NCI-H510A (cell line): ENCODE results near the gene GDAP1L1.

Experiments used
- DNase-seq: peaks from one replicate; lab custom pipeline; 2025; lab: John Stamatoyannopoulos, UW

The GDAP1L1 gene

DNA sequence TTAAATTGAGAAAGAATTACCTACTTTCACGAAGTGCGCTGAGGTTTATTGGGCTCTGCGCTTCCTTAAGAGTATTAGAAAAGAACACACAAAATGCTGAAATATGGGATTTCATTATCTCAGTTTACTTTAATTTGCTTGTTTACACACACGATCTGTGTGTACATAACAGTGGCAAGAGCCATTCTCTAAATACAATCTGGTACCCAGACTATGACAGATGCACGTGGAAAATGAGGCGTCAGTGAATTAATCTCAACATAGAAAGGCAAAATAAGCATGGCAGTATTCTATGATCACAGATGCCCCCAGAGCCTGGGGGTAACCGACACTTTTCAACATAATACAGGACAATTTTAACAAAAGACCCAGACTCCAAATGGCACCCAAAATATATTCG lies 55.6 kb downstream of the GDAP1L1 start:
- no peak for DNase-seq

DNA sequence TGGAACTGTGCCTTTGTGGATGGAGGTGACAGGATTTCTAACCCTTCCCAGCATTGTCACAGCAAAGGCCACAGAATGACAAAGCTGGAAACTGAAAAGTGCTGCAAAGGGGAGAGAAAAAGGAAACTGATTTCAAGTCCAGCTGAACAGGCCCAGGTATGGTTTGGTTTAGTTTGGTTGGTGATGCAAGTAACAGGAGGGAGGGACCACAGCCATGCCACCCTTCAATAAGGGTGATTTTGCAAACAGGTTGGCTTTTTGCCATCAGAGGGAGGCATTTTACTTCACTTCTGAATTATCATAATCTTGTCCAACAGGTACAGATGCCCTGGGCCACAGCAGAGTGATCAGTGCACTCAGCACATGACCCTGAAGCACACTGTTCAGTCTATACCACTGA lies 57.3 kb downstream of the GDAP1L1 start:
- no peak for DNase-seq

DNA sequence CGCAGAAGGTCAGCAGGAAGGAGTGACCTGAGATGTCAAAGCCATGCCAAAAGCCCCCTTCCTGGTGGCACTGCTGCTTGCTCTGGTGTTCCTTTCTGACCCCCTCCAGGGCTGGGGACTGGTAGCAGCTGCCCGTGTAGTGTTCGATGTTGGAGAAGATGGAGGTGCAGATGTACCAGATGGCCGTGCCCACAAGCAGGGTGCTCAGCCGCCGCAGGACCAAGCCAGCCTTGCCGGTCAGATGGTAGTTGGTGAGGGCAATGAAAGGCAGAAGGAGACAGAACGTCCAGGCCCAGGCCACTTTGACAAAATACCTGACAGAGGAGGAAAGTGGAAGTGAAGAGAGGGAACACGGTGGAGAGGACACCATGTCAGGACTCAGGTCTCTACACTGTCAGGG lies 59.8 kb downstream of the GDAP1L1 start:
- no peak for DNase-seq

DNA sequence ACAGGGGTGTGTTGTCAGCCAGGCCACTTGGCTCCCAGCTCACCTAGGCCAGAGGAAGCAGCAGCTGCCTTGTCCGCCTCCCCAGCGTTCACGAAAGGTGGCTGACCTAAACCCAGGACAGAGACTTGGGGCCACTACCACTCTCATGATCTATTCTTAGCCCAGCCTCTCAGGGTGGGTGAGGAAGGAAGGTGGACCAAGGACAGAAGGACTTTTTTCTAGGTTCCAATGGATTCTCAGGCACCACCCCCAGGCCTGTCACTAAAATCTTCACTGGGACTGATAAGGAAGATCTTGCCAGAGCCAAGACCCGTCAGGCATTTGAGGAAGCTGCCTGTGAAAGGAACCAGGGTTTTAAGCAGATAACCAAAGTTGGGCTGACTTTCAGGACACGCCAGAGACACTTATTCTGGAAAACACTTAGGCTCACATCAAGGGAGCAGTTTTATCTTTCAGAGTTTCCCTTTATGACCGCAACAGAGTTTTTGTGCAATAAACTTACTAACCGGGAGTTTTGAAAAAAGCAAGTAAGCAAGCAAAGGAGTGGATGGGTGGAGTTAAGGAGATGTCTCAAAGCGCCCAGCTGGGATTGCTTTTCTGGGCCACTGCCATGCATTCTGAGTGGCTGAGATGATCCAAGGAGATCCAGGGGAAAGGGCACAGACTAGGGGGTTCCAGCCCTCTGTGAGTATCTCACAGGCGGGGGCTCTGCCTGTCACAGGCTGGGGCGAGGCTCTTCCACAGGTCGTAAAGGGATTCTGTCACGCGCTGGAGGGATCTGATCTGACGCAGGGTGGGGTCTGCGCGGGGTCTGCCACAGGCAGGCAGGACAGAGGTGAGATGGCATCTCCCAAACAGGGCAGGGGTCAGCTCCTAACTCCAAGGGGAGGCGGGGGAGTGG lies 62.9 kb downstream of the GDAP1L1 start:
- DNase-seq = no peak

DNA sequence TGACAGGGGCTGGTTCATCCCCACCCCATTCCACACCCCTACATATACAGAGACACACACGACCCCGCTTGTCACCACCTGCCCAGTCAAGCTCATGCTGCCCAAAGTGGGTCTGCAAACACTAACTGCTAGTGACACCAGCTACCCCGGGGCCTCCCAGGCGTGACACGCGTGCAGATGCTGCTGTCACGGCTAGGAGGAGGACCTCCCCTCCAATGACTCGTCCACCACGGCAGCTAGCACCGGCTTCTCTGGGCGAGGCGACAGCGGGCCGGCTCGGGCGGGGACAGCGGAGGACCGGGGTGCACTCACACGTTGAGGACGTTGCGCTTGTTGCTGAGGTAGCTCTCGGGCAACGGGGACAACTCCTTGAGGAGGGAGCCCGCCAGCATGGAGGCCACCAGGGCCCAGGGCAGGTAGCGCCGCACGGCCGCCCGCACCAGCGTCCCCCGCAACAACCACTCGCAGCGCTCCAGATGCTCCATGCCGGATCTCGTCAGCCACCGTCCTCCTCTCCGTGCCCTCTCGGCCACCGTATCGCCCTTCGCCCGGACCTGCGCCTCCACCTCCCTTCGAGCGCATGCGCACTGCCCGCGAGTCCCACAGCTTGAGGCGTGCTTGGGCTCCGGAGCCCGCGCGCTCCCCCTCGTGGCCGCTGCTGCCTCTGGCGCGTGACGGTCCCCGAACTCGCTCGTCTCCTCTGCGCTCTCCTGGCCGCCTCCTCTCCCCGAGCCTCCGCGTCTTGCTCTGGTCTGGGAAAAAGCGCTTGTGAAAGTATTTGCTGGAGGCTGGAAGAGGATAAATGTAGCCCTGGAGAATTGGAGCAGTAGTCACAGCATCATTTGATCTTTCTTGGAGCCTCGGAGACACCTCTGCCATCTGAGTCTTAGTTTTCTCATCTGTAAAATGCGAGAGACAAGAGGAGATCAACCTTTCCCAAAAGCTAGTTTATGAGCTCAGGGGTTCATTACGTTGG lies 63.8 kb downstream of the GDAP1L1 start, which contains the start of gene FITM2:
TSS of gene FITM2 (minus strand) at position 539 of the 976 bp plus-strand sequence. CDS start at position 485, 54 bp downstream.
- DNase-seq = peak; percentile 90

DNA sequence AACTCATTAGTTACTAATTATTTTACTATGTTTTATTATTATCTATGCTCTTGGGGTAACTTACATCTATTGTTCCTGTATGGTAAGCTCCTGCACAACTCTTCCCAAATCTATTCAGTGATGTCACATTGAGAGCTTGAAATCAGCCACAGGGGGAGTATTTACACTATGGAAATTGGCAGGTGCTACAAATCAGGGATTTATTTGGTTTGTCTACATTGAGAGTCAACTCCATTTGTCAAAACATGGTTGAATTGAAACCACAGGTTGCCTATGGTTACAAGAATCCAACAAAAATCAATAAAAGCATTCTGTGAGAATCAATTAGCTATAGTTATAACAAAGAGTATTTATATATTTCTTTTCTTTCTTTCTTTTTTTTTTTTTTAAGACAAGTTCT lies 67.8 kb downstream of the GDAP1L1 start:
- no peak for DNase-seq

DNA sequence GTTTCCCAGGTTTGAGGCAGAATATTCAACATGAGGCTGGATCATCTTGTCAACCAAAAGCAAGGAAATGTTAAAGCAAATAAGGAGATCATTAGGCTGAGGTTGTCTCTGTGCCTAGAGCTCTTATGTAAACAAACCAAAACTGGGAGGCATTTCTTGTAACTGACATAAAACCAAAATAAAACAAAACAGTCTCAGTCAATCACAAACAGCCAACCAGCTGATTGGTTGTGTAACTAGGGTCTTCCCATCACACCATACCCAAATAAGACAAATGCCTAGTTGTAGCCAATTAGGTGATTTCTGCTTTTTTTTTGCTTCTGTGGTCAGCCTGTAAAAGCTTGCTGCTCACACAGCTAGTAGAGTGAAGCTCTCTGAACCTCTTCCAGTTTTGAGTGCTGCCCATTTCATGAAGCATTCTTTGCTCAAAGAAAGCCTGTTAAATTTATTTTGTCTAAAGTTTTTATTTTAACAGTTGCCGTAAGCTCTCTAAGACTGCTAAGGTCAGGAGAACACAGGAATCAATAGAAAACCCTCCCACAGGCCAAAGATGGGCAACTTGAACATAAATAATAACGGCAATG lies 72.8 kb downstream of the GDAP1L1 start:
- DNase-seq = no peak

DNA sequence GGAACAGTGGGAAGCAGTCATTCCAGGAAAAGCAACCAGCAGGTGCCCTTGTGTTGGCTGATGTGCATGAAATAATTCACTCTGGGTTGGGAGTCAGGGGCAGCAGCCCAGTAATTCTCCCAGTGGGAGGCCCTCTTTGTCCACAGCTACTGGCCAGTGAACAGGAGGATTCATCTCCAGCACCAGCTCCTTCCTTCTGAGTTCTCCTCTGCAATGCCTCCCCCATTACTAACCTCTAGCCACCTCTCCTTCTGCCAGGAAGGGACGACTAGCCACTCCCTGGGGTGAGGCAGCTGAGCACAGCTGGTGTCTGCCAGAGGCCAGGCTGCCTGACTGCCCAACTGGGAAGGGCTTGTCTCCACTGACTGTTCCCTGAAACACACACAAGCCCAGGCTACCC lies 77.2 kb downstream of the GDAP1L1 start:
- DNase-seq = no peak

DNA sequence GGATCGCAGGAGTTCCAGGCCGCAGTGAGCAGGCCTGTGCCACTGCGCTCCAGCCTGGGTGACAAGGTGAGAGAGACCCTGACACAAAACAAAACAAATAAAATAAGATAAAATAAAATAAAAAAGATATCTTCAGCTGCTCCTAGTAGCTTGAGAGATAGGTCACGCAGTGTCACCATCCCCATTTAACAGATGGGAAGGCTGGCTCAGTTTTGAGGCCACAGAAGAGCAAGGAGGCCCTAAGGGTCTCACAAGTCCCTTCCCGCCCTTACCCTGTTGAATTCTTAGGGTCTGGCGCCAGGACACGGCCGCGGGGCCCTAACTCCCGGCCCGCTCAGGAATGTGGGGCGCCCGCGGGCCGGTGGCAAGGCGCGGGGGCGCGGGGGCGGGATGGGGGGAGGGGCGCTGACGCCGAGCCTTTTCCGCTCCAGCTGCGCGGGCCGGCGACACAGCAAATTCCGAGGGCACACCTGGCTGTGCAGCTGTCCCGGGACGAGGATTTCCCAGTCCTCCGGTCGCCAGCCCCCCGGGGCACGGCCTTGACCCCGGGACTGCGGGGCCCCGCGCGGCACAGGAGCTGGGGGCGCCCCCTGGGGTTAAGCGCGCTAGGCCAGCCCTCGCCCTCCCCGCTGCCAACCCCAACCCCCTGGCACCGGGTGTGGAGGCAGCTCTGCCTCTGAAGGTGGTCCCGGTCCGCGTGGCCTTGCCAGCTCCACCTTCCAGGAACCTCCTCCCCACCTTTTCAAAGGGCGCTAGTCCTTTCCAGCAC lies 79.5 kb downstream of the GDAP1L1 start:
- DNase-seq = no peak

DNA sequence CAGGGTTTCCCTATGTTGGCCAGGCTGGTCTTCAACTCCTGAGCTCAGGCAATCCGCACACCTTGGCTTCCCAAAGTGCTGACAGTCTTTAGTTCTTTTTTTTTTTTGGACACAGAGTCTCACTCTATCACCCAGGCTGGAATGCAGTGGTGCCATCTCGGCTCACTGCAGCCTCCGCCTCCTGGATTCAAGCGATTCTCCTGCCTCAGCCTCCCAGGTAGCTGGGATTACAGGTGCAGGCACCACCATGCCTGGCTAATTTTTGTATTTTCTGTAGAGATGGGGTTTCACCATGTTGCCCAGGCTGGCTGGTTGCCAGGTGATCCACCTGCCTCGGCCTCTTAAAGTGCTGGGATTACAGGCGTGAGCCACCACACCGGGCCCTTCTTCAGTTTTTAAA lies 80.6 kb downstream of the GDAP1L1 start:
- DNase-seq = peak; percentile 12

DNA sequence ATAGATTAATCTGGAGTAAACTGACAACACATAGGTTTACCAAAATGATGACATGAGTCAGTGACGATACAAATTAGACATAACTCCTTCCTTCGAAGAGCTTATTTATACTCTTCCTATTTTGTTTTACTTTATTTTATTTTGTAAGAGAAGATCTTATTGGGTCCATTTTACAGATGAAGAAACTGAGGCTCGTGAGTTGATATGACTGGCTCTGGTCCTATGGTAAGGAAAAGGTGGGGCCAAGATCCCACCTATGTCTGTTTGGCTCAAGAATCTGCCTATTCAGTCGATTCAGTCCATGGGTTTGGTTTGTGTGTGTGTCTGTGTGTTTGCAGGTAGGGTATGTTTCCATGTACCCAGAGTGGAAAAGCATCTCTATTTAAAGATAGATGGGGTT lies 81.3 kb downstream of the GDAP1L1 start:
- DNase-seq = no peak
